Gastrocnemius medialis (tissue), 4 donors: Measurements from ENCODE around the gene RNASE13. TPM values are rescaled to one million over a fixed set of nuclear protein-coding genes. Genes with fewer than 3 reads are reported as not detected.

Experiments used
- ATAC-seq, 2 donors: fragments of 150-250 bp; one replicate each; pipeline ENCODE4 v1.9.1; 2016
- DNase-seq, 2 donors: peaks; one replicate each; pipeline ENCODE4 v3.0.0-alpha.2; 2019
- H3K27ac ChIP-seq, 4 donors: fragments of 200-600 bp; sonication (generic); 1 replicate in 1 of 4; 2 replicates in 3 of 4; pipeline ENCODE4 v1.5.1; 2016 to 2018; ENCODE audit warnings: mild to moderate bottlenecking in 2 of 4, moderate library complexity in 1 of 4
- H3K27me3 ChIP-seq, 3 donors: fragments of 200-600 bp; sonication (generic) in 2 of 3; 1 replicate in 1 of 3; 2 replicates in 2 of 3; pipeline versions ENCODE4 v1.5.1 to v1.6.0; 2016 to 2019; ENCODE audit warnings: mild to moderate bottlenecking in 1 of 3, moderate library complexity in 1 of 3
- H3K36me3 ChIP-seq, 2 donors: fragments of 200-600 bp; sonication (generic) in 1 of 2; one replicate each; pipeline ENCODE4 v1.5.1; 2017 to 2018
- H3K4me1 ChIP-seq, 2 donors: fragments of 200-600 bp; sonication (generic) in 1 of 2; one replicate each; pipeline ENCODE4 v1.5.1; 2016 to 2017; ENCODE audit warnings: mild to moderate bottlenecking in 2 of 2
- H3K4me3 ChIP-seq, 4 donors: fragments of 200-600 bp; sonication (generic) in 3 of 4; 1 replicate in 1 of 4; 2 replicates in 3 of 4; pipeline ENCODE4 v1.5.1; 2016 to 2019; ENCODE audit warnings: mild to moderate bottlenecking in 2 of 4
- H3K9me3 ChIP-seq, 3 donors: fragments of 200-600 bp; sonication (generic) in 2 of 3; 1 replicate in 1 of 3; 2 replicates in 2 of 3; pipeline ENCODE4 v1.5.1; 2016 to 2019
- CTCF ChIP-seq, 5 experiments: fragments of 450-650 bp in 3 of 5; fragments of 200-600 bp in 2 of 5; sonication (generic) in 2 of 5; IDR thresholded peaks in 4 of 5; conservative IDR thresholded peaks in 1 of 5; 1 replicate in 4 of 5; 2 replicates in 1 of 5; pipeline ENCODE4 v1.5.1; 2016 to 2019; ENCODE audit warnings: antibody characterized with exemption in 5 of 5, mild to moderate bottlenecking in 3 of 5, moderate library complexity in 3 of 5
- POLR2A ChIP-seq, 2 donors: fragments of 450-650 bp; IDR thresholded peaks; one replicate each; pipeline ENCODE4 v1.6.1; 2017; ENCODE audit warnings: antibody characterized with exemption in 2 of 2, mild to moderate bottlenecking in 2 of 2, moderate library complexity in 2 of 2
- in situ Hi-C, 4 donors: fragments of 200-750 bp; cut with MboI; loops; one replicate each; pipeline versions ENCODE4 v1.15.0 to v1.8.0; 2017; ENCODE audit warnings: low sequenced_read_pairs in 4 of 4
- intact Hi-C: fragments of 100-400 bp; cut with DNase I; formaldehyde crosslinking; loops from one replicate; pipeline ENCODE4 v1.15.1; 2023; ENCODE audit warnings: low total_unique reads
- total RNA-seq, 4 donors: library from RNA; depleted of rRNA; stranded (reverse); fragments of >200 nt; gene quantifications; one replicate each; pipeline versions ENCODE4 v1.1.0 to v1.2.3, GENCODE V29; 2016

The RNASE13 gene
- total RNA-seq, 4 donors from 2014 or later = not detected

GRCh38 chr14:21047378-21047781 lies 12.8 kb upstream of the RNASE13 start:
- in situ Hi-C loops (loop anchor here in 1 of 4 donors (25.0 kb wide), 1 partner anchor 585 kb away; the partner anchor contains the start of genes APEX1, OSGEP, PIP4P1 and PNP), intact Hi-C loops (loop anchor here (10.0 kb wide), 1 partner anchor 433 kb away; no protein-coding TSS in a partner anchor)
- no peak for TF ChIP-seq POLR2A (IDR thresholded peaks at IDR 0.05)
- no peak for TF ChIP-seq CTCF (IDR thresholded peaks at IDR 0.05 in 4 of 5, conservative IDR thresholded peaks at IDR 0.05 in 1 of 5)
- H3K27ac ChIP-seq = peak overlapping the region; percentile 55 to 73 (median 66)
- no peaks in the 10 kb centered on the region for H3K27me3 ChIP-seq
- no peak overlapping the region for H3K4me3 ChIP-seq
- no peaks in the 10 kb centered on the region for H3K9me3 ChIP-seq
- DNase-seq = peak in 1 of 2 donors; percentile 37
- H3K4me1 ChIP-seq = peaks cover 37% of the 10 kb centered on the region in 2 donors
- H3K36me3 ChIP-seq = no peaks in the 10 kb centered on the region
- peak; percentile 47 to 59 for ATAC-seq

GRCh38 chr14:21043974-21044618 lies 9.5 kb upstream of the RNASE13 start:
- H3K27me3 ChIP-seq = no peaks in the 10 kb centered on the region
- H3K36me3 ChIP-seq = no peaks in the 10 kb centered on the region
- in situ Hi-C loops (loop anchor here in 1 of 4 donors (25.0 kb wide), 1 partner anchor 582 kb away; the partner anchor contains the start of genes APEX1, OSGEP, PIP4P1 and PNP), intact Hi-C loops (loop anchor here (5.0 to 10.0 kb wide), 2 partner anchors 362 to 429 kb away; partner anchors contain the start of gene RNASE4)
- H3K27ac ChIP-seq = peak overlapping the region; percentile 70 to 85 (median 80)
- H3K9me3 ChIP-seq = no peaks in the 10 kb centered on the region
- DNase-seq (peak in 1 of 2 donors; percentile 68), ATAC-seq (peak in 1 of 2 donors; percentile 51)
- H3K4me1 ChIP-seq = peaks cover 61 to 66% of the 10 kb centered on the region in 2 donors
- TF ChIP-seq CTCF (IDR thresholded peaks at IDR 0.05 in 4 of 5, conservative IDR thresholded peaks at IDR 0.05 in 1 of 5) (no peak), POLR2A (IDR thresholded peaks at IDR 0.05) (no peak)
- H3K4me3 ChIP-seq = no peak overlapping the region

- Histone ChIP-seq H3K9me3 (no peaks in the 10 kb centered on the region), H3K4me1 (peaks cover 62 to 70% of the 10 kb centered on the region in 2 donors), H3K36me3 (no peaks in the 10 kb centered on the region), H3K27ac (peak overlapping the region; percentile 70 to 85 (median 80)), H3K4me3 (no peak overlapping the region), H3K27me3 (no peaks in the 10 kb centered on the region)
- TF ChIP-seq CTCF (IDR thresholded peaks at IDR 0.05 in 4 of 5, conservative IDR thresholded peaks at IDR 0.05 in 1 of 5) = no peak
- no peak for TF ChIP-seq POLR2A (IDR thresholded peaks at IDR 0.05)
- in situ Hi-C loops = loop anchor here in 1 of 4 donors (25.0 kb wide), 1 partner anchor 581 kb away; the partner anchor contains the start of genes APEX1, OSGEP, PIP4P1 and PNP
- ATAC-seq (no peak), DNase-seq (no peak)
- intact Hi-C loops = loop anchor here (5.0 to 10.0 kb wide), 2 partner anchors 361 to 429 kb away; partner anchors contain the start of gene RNASE4
Observed at GRCh38 chr14:21043387-21043973, 8.9 kb upstream of the RNASE13 start.

- Histone ChIP-seq H3K4me3 (no peak overlapping the region), H3K27ac (peak overlapping the region; percentile 70 to 85 (median 80)), H3K9me3 (no peaks in the 10 kb centered on the region), H3K36me3 (no peaks in the 10 kb centered on the region), H3K4me1 (peaks cover 65 to 74% of the 10 kb centered on the region in 2 donors), H3K27me3 (no peaks in the 10 kb centered on the region)
- no peak for DNase-seq
- intact Hi-C loops (loop anchor here (5.0 to 10.0 kb wide), 2 partner anchors 361 to 428 kb away; partner anchors contain the start of gene RNASE4), in situ Hi-C loops (loop anchor here in 1 of 4 donors (25.0 kb wide), 1 partner anchor 581 kb away; the partner anchor contains the start of genes APEX1, OSGEP, PIP4P1 and PNP)
- no peak for TF ChIP-seq POLR2A (IDR thresholded peaks at IDR 0.05)
- no peak for TF ChIP-seq CTCF (IDR thresholded peaks at IDR 0.05 in 4 of 5, conservative IDR thresholded peaks at IDR 0.05 in 1 of 5)
- no peak for ATAC-seq
Observed at GRCh38 chr14:21042918-21043317, 8.3 kb upstream of the RNASE13 start.
